HepG2 (cell line): ENCODE measurements around the gene RBMS2. TPM values are rescaled to one million over a fixed set of nuclear protein-coding genes. Genes with fewer than 3 reads are reported as not detected.
A peak's percentile ranks its signal among the peaks of the same experiment; 100 is the strongest.

Experiments
- DNMT3B ChIP-seq: conservative IDR thresholded peaks from 2 replicates; pipeline ENCODE4 v1.6.1; 2016; ENCODE audit warnings: missing biosample characterization, control low read depth
- HNF4G ChIP-seq, 2 experiments: sonication (generic) in 1 of 2; formaldehyde crosslinking in 1 of 2; IDR thresholded peaks; 2 replicates each; pipeline versions ENCODE4 v1.4.0 to v1.6.1; 2011 to 2020; ENCODE audit warnings: borderline replicate concordance in 2 of 2, low read depth in 2 of 2, mild to moderate bottlenecking in 2 of 2, low read length in 1 of 2, missing genetic modification reagents in 1 of 2, moderate library complexity in 1 of 2
- MAF1 ChIP-seq: sonication (generic); formaldehyde crosslinking; IDR thresholded peaks from 2 replicates; pipeline ENCODE4 v1.5.0; 2020; ENCODE audit warnings: missing genetic modification reagents, borderline replicate concordance
- MAFG ChIP-seq: sonication (generic); formaldehyde crosslinking; IDR thresholded peaks from 2 replicates; pipeline ENCODE4 v1.5.1; 2020; ENCODE audit warnings: mild to moderate bottlenecking, missing genetic modification reagents
- MEIS1 ChIP-seq: sonication (generic); formaldehyde crosslinking; IDR thresholded peaks from 2 replicates; pipeline ENCODE4 v1.9.0; 2021; ENCODE audit warnings: mild to moderate bottlenecking, missing genetic modification reagents, moderate library complexity, borderline replicate concordance
- ONECUT2 ChIP-seq: sonication (generic); formaldehyde crosslinking; IDR thresholded peaks from 2 replicates; pipeline ENCODE4 v1.4.0; 2020; ENCODE audit warnings: missing genetic modification reagents
- PHF5A ChIP-seq: IDR thresholded peaks from one replicate; pipeline ENCODE4 v1.6.1; 2018; ENCODE audit warnings: low read depth, missing genetic modification reagents; ENCODE audit not compliant: unreplicated experiment
- PHF8 ChIP-seq: sonication (generic); formaldehyde crosslinking; IDR thresholded peaks from 2 replicates; pipeline ENCODE4 v1.5.0; 2020; ENCODE audit warnings: missing genetic modification reagents
- RFXANK ChIP-seq: IDR thresholded peaks from 2 replicates; pipeline ENCODE4 v1.6.1; 2016
- SOX5 ChIP-seq: IDR thresholded peaks from 2 replicates; pipeline ENCODE4 v1.6.1; 2016; ENCODE audit warnings: borderline replicate concordance
- ZKSCAN8 ChIP-seq: IDR thresholded peaks from 2 replicates; pipeline ENCODE4 v1.6.1; 2016; ENCODE audit warnings: borderline replicate concordance, missing genetic modification reagents, missing compliant biosample characterization
- ZNF225 ChIP-seq: sonication (generic); formaldehyde crosslinking; IDR thresholded peaks from 2 replicates; pipeline ENCODE4 v1.4.0; 2020; ENCODE audit warnings: mild to moderate bottlenecking, missing genetic modification reagents
- ZNF264 ChIP-seq: sonication (generic); formaldehyde crosslinking; IDR thresholded peaks from 2 replicates; pipeline ENCODE4 v1.4.0; 2020; ENCODE audit warnings: missing genetic modification reagents
- ZNF44 ChIP-seq: sonication (generic); formaldehyde crosslinking; IDR thresholded peaks from 2 replicates; pipeline ENCODE4 v1.5.1; 2020; ENCODE audit warnings: mild to moderate bottlenecking, missing genetic modification reagents
- ZNF460 ChIP-seq: sonication (generic); formaldehyde crosslinking; IDR thresholded peaks from 2 replicates; pipeline ENCODE4 v1.5.1; 2020; ENCODE audit warnings: missing genetic modification reagents, mild to moderate bottlenecking, borderline replicate concordance
- ZNF558 ChIP-seq: sonication (generic); formaldehyde crosslinking; IDR thresholded peaks from 2 replicates; pipeline ENCODE4 v1.9.0; 2022; ENCODE audit warnings: mild to moderate bottlenecking, missing genetic modification reagents, borderline replicate concordance
- ZNF564 ChIP-seq: sonication (generic); formaldehyde crosslinking; IDR thresholded peaks from 2 replicates; pipeline ENCODE4 v1.8.1; 2023; ENCODE audit warnings: mild to moderate bottlenecking, missing genetic modification reagents
- ZNF850 ChIP-seq: sonication (generic); formaldehyde crosslinking; conservative IDR thresholded peaks from 2 replicates; pipeline ENCODE4 v1.9.0; 2021; ENCODE audit warnings: mild to moderate bottlenecking, missing genetic modification reagents
- polyA plus RNA-seq, 8 experiments: library from polyadenylated mRNA; depleted of rRNA in 3 of 8; stranded (reverse) in 7 of 8; unstranded in 1 of 8; fragments of >200 nt; fragmentation: Illumina TruSeq in 4 of 8; extraction: Trizol in 4 of 8; gene quantifications; 2 replicates each; pipeline versions ENCODE4 v1.2.1 to v1.2.3, GENCODE V29; 2011 to 2016; ENCODE audit warnings: low read depth in 4 of 8, missing spikeins in 1 of 8, mixed read lengths in 1 of 8; ENCODE audit not compliant: insufficient read depth in 1 of 8
- total RNA-seq, 5 experiments: library from RNA; depleted of rRNA; stranded (reverse); fragments of >200 nt; fragmentation: Illumina TruSeq; extraction: Trizol; gene quantifications; 2 replicates each; pipeline ENCODE4 v1.2.3, GENCODE V29; 2016; ENCODE audit warnings: low read depth in 1 of 5
- TF ChIP-seq, protein P1 (sequence below): sonication (generic); formaldehyde crosslinking; IDR thresholded peaks from 2 replicates; pipeline ENCODE4 v1.8.0; 2022; ENCODE audit warnings: missing genetic modification reagents, low read depth, mild to moderate bottlenecking, borderline replicate concordance
- TF ChIP-seq, protein P2 (sequence below): sonication (generic); formaldehyde crosslinking; IDR thresholded peaks from 2 replicates; pipeline ENCODE4 v1.9.0; 2022; ENCODE audit warnings: low read depth, missing genetic modification reagents
- TF ChIP-seq, protein P3 (sequence below): fragments of 450-650 bp; IDR thresholded peaks from 2 replicates; pipeline ENCODE4 v1.6.1; 2017; ENCODE audit warnings: mild to moderate bottlenecking
- TF ChIP-seq, protein P4 (sequence below): sonication (generic); formaldehyde crosslinking; conservative IDR thresholded peaks from 2 replicates; pipeline ENCODE4 v1.8.1; 2023; ENCODE audit warnings: missing genetic modification reagents
- TF ChIP-seq, protein P5 (sequence below): IDR thresholded peaks from 2 replicates; pipeline ENCODE4 v1.6.1; 2016; ENCODE audit warnings: low read depth, control low read depth

RBMS2 gene
- total and polyA plus RNA-seq, 2 of the 13 experiments (the other 11 are each of a cell fraction or from before 2014, with no cell fraction given), result 0.53 to 7.4 TPM

DNA sequence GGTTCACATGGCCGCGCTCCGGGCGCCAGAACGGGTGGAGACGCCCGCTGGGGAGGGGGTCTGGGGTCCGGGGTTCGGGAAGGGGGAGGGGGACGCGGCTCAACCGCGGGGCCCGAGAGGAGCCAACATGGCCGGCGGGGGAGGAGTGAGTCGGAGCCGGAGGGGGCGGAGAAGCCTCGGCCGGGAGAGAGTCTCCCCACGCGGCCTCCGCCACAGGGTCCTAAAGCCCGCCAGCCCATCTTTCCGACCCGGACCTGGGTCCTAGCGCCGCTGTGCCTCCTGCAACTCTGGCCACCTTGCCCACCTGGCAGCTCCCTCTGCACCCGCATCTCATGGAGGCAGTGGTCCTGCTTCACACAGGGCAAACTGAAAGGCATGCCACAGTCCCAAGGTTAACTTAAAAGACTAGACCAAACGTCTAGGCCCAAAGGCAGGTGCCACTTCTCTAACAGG lies 108.6 kb downstream of the RBMS2 start, which contains the start of gene BAZ2A (continued):
- TF ChIP-seq, protein P1, sequence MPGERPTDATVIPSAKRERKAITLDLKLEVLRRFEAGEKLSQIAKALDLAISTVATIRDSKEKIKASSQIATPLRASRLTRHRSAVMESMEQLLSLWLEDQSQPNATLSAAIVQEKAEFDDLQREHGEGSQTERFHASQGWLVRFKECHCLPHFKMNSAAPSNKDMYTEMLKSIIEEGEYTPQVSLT (CRISPR knock-in tag), result no peak
- TF ChIP-seq ZNF460 (CRISPR knock-in tag), result peak; percentile 9; the same call in 1 of the 2 replicates
- peak; percentile 31; the same call in 1 of the 2 replicates for TF ChIP-seq HNF4G (IDR thresholded peaks at IDR 0.05; ENCODE audit: borderline replicate concordance, low read depth, low read length)
- TF ChIP-seq HNF4G (CRISPR knock-in tag; IDR thresholded peaks at IDR 0.05; ENCODE audit: borderline replicate concordance, low read depth), result no peak
- no peak for TF ChIP-seq ZNF564 (CRISPR knock-in tag)
- TF ChIP-seq, protein P2, sequence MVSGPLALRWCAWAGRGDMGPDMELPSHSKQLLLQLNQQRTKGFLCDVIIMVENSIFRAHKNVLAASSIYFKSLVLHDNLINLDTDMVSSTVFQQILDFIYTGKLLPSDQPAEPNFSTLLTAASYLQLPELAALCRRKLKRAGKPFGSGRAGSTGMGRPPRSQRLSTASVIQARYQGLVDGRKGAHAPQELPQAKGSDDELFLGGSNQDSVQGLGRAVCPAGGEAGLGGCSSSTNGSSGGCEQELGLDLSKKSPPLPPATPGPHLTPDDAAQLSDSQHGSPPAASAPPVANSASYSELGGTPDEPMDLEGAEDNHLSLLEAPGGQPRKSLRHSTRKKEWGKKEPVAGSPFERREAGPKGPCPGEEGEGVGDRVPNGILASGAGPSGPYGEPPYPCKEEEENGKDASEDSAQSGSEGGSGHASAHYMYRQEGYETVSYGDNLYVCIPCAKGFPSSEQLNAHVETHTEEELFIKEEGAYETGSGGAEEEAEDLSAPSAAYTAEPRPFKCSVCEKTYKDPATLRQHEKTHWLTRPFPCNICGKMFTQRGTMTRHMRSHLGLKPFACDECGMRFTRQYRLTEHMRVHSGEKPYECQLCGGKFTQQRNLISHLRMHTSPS (CRISPR knock-in tag), result no peak
- 0 out of 2 replicates have a peak, but pooled peaks have one; percentile 43 for TF ChIP-seq RFXANK (CRISPR knock-in tag)
- no peak for TF ChIP-seq MAFG
- TF ChIP-seq ZNF264 (CRISPR knock-in tag), result no peak
- no peak for TF ChIP-seq PHF8 (CRISPR knock-in tag)
- no peak for TF ChIP-seq MEIS1 (CRISPR knock-in tag)
- TF ChIP-seq DNMT3B (CRISPR knock-in tag), result 0 out of 2 replicates have a peak, but pooled peaks have one; percentile 59
- no peak; the same call in 1 of the 2 replicates for TF ChIP-seq ZNF44 (CRISPR knock-in tag)
- TF ChIP-seq ONECUT2 (CRISPR knock-in tag), result no peak
- TF ChIP-seq, protein P3, sequence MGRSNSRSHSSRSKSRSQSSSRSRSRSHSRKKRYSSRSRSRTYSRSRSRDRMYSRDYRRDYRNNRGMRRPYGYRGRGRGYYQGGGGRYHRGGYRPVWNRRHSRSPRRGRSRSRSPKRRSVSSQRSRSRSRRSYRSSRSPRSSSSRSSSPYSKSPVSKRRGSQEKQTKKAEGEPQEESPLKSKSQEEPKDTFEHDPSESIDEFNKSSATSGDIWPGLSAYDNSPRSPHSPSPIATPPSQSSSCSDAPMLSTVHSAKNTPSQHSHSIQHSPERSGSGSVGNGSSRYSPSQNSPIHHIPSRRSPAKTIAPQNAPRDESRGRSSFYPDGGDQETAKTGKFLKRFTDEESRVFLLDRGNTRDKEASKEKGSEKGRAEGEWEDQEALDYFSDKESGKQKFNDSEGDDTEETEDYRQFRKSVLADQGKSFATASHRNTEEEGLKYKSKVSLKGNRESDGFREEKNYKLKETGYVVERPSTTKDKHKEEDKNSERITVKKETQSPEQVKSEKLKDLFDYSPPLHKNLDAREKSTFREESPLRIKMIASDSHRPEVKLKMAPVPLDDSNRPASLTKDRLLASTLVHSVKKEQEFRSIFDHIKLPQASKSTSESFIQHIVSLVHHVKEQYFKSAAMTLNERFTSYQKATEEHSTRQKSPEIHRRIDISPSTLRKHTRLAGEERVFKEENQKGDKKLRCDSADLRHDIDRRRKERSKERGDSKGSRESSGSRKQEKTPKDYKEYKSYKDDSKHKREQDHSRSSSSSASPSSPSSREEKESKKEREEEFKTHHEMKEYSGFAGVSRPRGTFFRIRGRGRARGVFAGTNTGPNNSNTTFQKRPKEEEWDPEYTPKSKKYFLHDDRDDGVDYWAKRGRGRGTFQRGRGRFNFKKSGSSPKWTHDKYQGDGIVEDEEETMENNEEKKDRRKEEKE, result no peak
- 0 out of 2 replicates have a peak, but pooled peaks have one; percentile 47 for TF ChIP-seq ZKSCAN8 (CRISPR knock-in tag)
- no peak for TF ChIP-seq ZNF850 (CRISPR knock-in tag)
- TF ChIP-seq SOX5 (CRISPR knock-in tag), result peak; percentile 48
- TF ChIP-seq ZNF558 (CRISPR knock-in tag), result 0 out of 2 replicates have a peak, but pooled peaks have one; percentile 24
- TF ChIP-seq, protein P4, sequence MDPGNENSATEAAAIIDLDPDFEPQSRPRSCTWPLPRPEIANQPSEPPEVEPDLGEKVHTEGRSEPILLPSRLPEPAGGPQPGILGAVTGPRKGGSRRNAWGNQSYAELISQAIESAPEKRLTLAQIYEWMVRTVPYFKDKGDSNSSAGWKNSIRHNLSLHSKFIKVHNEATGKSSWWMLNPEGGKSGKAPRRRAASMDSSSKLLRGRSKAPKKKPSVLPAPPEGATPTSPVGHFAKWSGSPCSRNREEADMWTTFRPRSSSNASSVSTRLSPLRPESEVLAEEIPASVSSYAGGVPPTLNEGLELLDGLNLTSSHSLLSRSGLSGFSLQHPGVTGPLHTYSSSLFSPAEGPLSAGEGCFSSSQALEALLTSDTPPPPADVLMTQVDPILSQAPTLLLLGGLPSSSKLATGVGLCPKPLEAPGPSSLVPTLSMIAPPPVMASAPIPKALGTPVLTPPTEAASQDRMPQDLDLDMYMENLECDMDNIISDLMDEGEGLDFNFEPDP (CRISPR knock-in tag), result no peak
- TF ChIP-seq, protein P5, sequence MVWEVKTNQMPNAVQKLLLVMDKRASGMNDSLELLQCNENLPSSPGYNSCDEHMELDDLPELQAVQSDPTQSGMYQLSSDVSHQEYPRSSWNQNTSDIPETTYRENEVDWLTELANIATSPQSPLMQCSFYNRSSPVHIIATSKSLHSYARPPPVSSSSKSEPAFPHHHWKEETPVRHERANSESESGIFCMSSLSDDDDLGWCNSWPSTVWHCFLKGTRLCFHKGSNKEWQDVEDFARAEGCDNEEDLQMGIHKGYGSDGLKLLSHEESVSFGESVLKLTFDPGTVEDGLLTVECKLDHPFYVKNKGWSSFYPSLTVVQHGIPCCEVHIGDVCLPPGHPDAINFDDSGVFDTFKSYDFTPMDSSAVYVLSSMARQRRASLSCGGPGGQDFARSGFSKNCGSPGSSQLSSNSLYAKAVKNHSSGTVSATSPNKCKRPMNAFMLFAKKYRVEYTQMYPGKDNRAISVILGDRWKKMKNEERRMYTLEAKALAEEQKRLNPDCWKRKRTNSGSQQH (CRISPR knock-in tag), result peak; percentile 72; the same call in 1 of the 2 replicates
- no peak for TF ChIP-seq MAF1 (CRISPR knock-in tag)
- peak; percentile 47 for TF ChIP-seq PHF5A
- TF ChIP-seq ZNF225 (CRISPR knock-in tag), result no peak
